GM10266 (cell line): ENCODE results near the gene EIF4G3.
"Not testable (repeated sequence)": the region's sequence is repeated elsewhere in the genome, so short reads cannot be mapped to it uniquely, and the experiment has no call there.

Experiments used
- DNase-seq: peaks from one replicate; pipeline ENCODE4 v3.0.0; 2012; ENCODE audit errors: extremely low spot score
- TF ChIP-seq, protein P1 (sequence below): IDR thresholded peaks from 2 replicates; pipeline ENCODE4 v1.5.1; 2012; ENCODE audit warnings: mild to moderate bottlenecking, low read depth; ENCODE audit not compliant: control insufficient read depth, insufficient read depth; ENCODE audit errors: missing control alignments

Gene EIF4G3

DNA sequence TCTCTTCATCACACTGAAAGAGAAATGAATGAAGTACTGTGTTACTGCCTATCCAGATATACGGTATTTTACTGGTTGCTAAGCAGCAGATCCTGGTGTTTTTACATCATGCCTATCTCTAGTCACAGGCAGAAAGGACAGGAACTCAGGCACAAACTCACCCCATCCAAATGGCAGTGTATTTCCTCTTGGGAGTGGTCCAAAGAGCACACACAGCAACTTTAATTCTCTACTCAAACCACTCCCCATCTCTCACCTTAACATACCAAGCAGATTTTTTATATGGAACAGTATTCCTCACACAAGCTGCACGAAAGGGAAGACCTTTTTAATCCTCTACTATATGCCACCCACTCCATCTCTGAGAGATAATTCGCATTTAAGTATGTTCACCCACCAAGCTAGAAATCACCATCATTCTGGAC lies 27.3 kb downstream of the EIF4G3 start:
- TF ChIP-seq, protein P1, sequence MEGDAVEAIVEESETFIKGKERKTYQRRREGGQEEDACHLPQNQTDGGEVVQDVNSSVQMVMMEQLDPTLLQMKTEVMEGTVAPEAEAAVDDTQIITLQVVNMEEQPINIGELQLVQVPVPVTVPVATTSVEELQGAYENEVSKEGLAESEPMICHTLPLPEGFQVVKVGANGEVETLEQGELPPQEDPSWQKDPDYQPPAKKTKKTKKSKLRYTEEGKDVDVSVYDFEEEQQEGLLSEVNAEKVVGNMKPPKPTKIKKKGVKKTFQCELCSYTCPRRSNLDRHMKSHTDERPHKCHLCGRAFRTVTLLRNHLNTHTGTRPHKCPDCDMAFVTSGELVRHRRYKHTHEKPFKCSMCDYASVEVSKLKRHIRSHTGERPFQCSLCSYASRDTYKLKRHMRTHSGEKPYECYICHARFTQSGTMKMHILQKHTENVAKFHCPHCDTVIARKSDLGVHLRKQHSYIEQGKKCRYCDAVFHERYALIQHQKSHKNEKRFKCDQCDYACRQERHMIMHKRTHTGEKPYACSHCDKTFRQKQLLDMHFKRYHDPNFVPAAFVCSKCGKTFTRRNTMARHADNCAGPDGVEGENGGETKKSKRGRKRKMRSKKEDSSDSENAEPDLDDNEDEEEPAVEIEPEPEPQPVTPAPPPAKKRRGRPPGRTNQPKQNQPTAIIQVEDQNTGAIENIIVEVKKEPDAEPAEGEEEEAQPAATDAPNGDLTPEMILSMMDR, result no peak
- no peak for DNase-seq

DNA sequence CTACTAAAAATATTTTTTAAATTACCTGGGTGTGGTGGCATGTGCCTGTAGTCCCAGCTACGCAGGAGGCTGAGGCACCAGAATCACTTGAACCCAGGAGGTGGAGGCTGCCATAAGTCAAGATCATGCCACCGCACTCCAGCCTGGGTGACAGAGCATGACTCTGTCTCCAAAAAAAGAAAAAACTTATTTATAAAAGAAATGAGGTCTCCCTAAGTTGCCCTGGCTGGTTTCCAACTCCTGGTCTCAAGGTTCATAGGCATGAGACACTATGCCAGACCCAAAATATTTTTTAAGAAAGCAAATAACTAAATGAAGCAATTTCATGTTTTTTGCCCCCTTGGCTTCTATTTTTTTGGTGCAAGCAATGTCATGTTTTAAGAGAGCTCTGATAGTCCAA lies 32.9 kb downstream of the EIF4G3 start:
- TF ChIP-seq, protein P1, result no peak
- DNase-seq, result no peak

DNA sequence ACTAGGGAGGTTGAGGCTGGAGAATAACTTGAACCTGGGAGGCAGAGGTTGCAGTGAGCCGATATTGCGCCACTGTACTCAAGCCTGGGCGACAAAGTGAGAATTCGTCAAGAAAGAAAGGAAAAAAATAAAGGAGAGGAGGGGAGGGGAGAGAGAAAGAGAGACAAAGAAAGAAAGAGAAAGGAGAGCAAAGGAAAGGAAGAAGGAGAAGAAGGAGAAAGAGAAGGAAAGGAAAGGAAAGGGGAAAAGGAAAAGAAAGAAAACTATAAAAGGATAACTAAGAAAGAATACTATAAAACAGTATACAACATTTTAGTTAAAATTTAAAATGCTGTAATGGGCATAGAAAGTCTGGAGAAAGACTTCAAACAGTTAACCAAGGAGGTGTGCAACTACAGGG lies 33.6 kb downstream of the EIF4G3 start:
- TF ChIP-seq, protein P1, result no peak
- no peak for DNase-seq

DNA sequence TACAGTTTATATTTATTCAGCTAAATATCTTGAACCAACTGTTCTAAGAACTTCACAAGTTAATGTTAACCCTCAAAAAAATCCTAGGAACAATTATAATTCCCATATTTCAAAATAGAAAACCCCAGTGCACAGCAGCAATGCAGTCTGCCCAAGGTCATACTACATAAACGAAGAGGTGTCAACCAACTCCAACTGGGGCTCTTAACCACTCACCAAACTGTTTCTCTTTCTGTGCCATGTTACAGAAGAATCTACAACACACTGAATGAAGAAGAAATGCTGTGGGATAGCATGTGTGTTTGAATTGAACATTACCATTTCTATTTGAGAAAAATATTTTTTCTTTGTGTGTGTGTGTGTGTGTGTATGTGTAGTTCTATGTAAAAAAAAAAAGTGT lies 35.7 kb downstream of the EIF4G3 start:
- DNase-seq, result no peak
- TF ChIP-seq, protein P1, result no peak

DNA sequence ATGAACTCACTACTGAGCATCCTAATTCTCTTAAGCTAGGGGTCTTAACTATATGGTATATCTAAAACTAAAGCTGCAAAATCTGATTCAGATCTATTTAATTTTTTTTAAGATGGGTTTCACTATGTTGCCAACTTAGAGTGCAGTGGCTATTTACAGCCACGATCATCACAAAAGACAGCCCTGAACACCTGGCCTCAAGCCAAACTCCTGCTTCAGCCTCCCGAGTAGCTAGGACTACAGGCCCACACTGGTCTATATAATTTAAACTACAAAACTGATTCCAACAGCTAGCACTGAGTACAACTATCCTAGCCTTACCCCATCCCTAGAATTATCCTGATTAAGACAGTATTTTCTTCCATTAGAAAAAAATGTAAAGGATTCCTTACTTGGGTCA lies 37.1 kb downstream of the EIF4G3 start:
- TF ChIP-seq, protein P1, result no peak
- DNase-seq, result no peak

DNA sequence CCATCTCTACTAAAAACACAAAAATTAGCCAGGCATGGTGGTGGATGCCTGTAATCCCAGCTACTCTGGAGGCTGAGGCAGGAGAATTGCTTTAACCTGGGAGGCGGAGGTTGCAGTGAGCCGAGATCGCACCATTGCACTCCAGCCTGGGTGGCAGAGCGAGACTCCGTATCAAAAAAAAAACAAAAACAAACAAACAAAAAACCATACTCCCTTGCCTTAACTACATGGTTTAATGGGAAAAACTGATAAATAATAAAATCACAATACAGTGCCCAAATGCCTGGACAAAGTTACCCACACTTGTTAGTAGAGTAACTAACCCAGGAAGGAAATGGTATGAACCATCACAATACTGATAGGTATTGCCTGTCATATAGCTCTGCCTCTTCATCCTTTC lies 40.4 kb downstream of the EIF4G3 start:
- DNase-seq, result not testable (repeated sequence)

DNA sequence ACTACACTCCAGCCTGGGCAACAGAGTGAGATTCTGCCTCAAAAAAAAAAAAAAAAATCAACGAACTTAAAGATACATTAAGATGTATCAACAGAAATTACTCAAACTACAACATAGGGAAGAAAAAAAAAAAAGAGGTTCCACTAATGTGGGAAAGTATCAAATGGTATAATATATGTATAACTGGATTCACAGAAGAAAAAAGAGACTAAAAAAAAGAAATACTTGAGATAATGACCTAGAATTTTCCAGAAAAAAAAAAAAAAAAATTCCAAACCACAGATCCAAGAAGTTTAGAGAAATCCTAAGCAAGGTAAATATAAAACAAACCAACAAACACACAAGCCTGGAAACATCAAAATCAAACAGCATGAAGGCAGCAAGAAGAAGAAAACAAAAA lies 45.5 kb downstream of the EIF4G3 start:
- TF ChIP-seq, protein P1, result no peak
- DNase-seq, result no peak

DNA sequence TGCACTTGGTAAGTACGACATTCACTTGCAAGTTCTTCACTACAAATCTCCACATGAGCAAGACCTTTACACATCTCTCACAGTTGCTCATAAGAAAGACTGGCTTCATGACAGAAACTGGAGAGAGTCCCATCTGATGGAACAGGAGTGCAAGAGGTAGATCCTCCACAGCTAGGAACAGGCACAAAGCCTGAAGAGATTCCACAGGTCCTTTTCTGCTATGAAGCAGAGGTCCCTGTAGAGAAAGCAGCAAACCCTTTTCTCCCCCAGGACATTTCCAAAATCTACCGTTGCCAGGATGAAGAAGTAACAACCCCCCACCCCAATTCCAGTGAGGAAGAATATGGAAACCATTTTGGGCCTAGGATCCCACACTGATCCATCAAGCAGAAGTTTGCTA lies 47.3 kb downstream of the EIF4G3 start:
- DNase-seq, result no peak
- TF ChIP-seq, protein P1, result no peak
